ENCODE data around the gene LMX1A. TPM values are rescaled to one million over a fixed set of nuclear protein-coding genes. Genes with fewer than 3 reads are reported as not detected.

Gene LMX1A
- polyA plus RNA-seq, 1 donor (not counting 4 experiments of a cell fraction or from before 2014, with no cell fraction given): not detected

DNA sequence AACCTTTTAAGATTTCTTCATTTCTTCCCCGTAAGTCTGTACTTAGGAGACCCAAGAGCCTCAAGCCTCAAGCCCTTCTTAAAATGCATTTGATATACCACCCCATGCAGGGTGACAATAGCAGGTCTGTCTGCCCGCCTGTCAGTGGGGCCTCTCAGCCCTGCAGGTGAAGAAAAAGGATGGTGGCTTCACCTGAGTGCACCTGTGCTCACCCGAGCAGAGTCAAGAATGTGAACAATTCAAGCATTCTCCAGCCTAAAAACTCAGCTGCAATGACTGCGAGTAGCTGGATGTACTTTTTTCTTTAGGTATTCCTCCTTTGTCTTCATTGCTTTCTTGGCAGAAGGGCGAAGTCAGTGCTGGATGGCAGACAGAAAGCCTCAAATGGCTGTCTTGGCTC is 203.3 kb downstream of the LMX1A start:
- Histone ChIP-seq H2AFZ (ENCODE audit: control insufficient read depth, low read length) (no peak overlapping the region), H3K9ac (ENCODE audit: control insufficient read depth, extremely low read depth, insufficient read depth, low read length) (no peak overlapping the region), H3K27ac (ENCODE audit: control insufficient read depth, insufficient read depth, low read length) (no peak overlapping the region), H3K9me3 (ENCODE audit: control insufficient read depth, low read depth, low read length) (no peaks in the 10 kb centered on the region), H3K4me2 (ENCODE audit: control insufficient read depth, extremely low read depth, insufficient read depth, low read depth, low read length) (no peak overlapping the region), H3K27me3 (ENCODE audit: control insufficient read depth, extremely low read depth, insufficient read depth, low read length) (peaks cover 11% of the 10 kb centered on the region), H3K4me1 (ENCODE audit: control insufficient read depth, extremely low read depth, insufficient read depth, low read length) (no peaks in the 10 kb centered on the region), H3K9me1 (ENCODE audit: control insufficient read depth, extremely low read depth, insufficient read depth, low read length) (no peaks in the 10 kb centered on the region), H4K20me1 (ENCODE audit: control insufficient read depth, extremely low read depth, insufficient read depth, low read length) (no peaks in the 10 kb centered on the region), H3K36me3 (ENCODE audit: control insufficient read depth in 2 of 2, extremely low read depth in 1 of 2, insufficient read depth in 2 of 2, low read length in 2 of 2) (no peaks in the 10 kb centered on the region), H3K4me3 (ENCODE audit: control insufficient read depth in 2 of 3, extremely low read depth in 1 of 3, insufficient read depth in 2 of 3, low read depth in 1 of 3, low read length in 3 of 3) (no peak overlapping the region), H3K79me2 (ENCODE audit: control insufficient read depth, insufficient read depth, low read length) (no peaks in the 10 kb centered on the region)
- FAIRE-seq: no peak
- dilution Hi-C loops (cut with MboI; ENCODE audit: extremely low pct_ligation_motif_present, low sequenced_read_pairs): no loop called here
- TF ChIP-seq, protein P1, sequence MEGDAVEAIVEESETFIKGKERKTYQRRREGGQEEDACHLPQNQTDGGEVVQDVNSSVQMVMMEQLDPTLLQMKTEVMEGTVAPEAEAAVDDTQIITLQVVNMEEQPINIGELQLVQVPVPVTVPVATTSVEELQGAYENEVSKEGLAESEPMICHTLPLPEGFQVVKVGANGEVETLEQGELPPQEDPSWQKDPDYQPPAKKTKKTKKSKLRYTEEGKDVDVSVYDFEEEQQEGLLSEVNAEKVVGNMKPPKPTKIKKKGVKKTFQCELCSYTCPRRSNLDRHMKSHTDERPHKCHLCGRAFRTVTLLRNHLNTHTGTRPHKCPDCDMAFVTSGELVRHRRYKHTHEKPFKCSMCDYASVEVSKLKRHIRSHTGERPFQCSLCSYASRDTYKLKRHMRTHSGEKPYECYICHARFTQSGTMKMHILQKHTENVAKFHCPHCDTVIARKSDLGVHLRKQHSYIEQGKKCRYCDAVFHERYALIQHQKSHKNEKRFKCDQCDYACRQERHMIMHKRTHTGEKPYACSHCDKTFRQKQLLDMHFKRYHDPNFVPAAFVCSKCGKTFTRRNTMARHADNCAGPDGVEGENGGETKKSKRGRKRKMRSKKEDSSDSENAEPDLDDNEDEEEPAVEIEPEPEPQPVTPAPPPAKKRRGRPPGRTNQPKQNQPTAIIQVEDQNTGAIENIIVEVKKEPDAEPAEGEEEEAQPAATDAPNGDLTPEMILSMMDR (optimal IDR thresholded peaks at IDR 0.05 in 1 of 3, IDR thresholded peaks at IDR 0.05 in 1 of 3, conservative IDR thresholded peaks at IDR 0.05 in 1 of 3; ENCODE audit: extremely low read depth in 1 of 3, insufficient read depth in 2 of 3, low read length in 3 of 3): no peak
- TF ChIP-seq EZH2 (IDR thresholded peaks at IDR 0.05; ENCODE audit: low read length): no peak
- no peak for DNase-seq (ENCODE audit: low read depth, low spot score)

DNA sequence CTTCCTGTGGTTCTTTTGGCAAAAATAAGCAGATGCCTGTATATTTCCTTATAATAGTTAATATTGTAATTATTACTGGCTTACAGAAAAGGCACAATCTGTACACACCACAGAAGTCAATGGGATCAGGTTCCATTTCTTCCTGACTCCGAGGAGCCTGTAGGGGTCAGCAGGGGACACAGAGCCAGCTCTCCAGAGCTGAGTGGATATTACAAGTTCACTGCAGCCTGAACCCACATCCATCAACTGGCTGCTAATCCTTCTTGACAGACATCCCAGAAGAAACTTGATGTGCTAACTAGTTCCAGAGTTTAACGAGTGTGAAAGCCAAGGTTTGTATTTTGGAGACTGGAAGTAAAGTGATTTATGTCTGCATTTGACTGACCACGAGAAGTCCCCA is 203.8 kb downstream of the LMX1A start:
- Histone ChIP-seq H3K27me3 (ENCODE audit: control insufficient read depth, extremely low read depth, insufficient read depth, low read length) (peaks cover 8% of the 10 kb centered on the region), H3K9me3 (ENCODE audit: control insufficient read depth, low read depth, low read length) (no peaks in the 10 kb centered on the region), H3K4me1 (ENCODE audit: control insufficient read depth, extremely low read depth, insufficient read depth, low read length) (no peaks in the 10 kb centered on the region), H4K20me1 (ENCODE audit: control insufficient read depth, extremely low read depth, insufficient read depth, low read length) (no peaks in the 10 kb centered on the region), H3K4me2 (ENCODE audit: control insufficient read depth, extremely low read depth, insufficient read depth, low read depth, low read length) (no peak overlapping the region), H3K9ac (ENCODE audit: control insufficient read depth, extremely low read depth, insufficient read depth, low read length) (no peak overlapping the region), H3K36me3 (ENCODE audit: control insufficient read depth in 2 of 2, extremely low read depth in 1 of 2, insufficient read depth in 2 of 2, low read length in 2 of 2) (no peaks in the 10 kb centered on the region), H3K4me3 (ENCODE audit: control insufficient read depth in 2 of 3, extremely low read depth in 1 of 3, insufficient read depth in 2 of 3, low read depth in 1 of 3, low read length in 3 of 3) (no peak overlapping the region), H3K79me2 (ENCODE audit: control insufficient read depth, insufficient read depth, low read length) (no peaks in the 10 kb centered on the region), H3K27ac (ENCODE audit: control insufficient read depth, insufficient read depth, low read length) (no peak overlapping the region), H2AFZ (ENCODE audit: control insufficient read depth, low read length) (no peak overlapping the region), H3K9me1 (ENCODE audit: control insufficient read depth, extremely low read depth, insufficient read depth, low read length) (no peaks in the 10 kb centered on the region)
- TF ChIP-seq EZH2 (IDR thresholded peaks at IDR 0.05; ENCODE audit: low read length): no peak
- TF ChIP-seq, protein P1 (optimal IDR thresholded peaks at IDR 0.05 in 1 of 3, IDR thresholded peaks at IDR 0.05 in 1 of 3, conservative IDR thresholded peaks at IDR 0.05 in 1 of 3; ENCODE audit: extremely low read depth in 1 of 3, insufficient read depth in 2 of 3, low read length in 3 of 3): peak; percentile 33 to 61 (median 41)
- FAIRE-seq (no peak), DNase-seq (ENCODE audit: low read depth, low spot score) (no peak)
- dilution Hi-C loops (cut with MboI; ENCODE audit: extremely low pct_ligation_motif_present, low sequenced_read_pairs): no loop called here

Data from keratinocyte (primary cell).